GM23338 (cell line): ENCODE measurements around the gene AMDHD1.

Source experiments
- EZH2 ChIP-seq: fragments of 200-600 bp; sonication (generic); IDR thresholded peaks from one replicate; pipeline ENCODE4 v1.8.0; 2017; ENCODE audit warnings: antibody characterized with exemption, mild to moderate bottlenecking, low read depth; ENCODE audit not compliant: unreplicated experiment
- EZH2phosphoT487 ChIP-seq: fragments of 200-600 bp; sonication (generic); IDR thresholded peaks from one replicate; pipeline ENCODE4 v1.8.1; 2018; ENCODE audit warnings: antibody characterized with exemption; ENCODE audit not compliant: unreplicated experiment
- POLR2AphosphoS5 ChIP-seq: IDR thresholded peaks from 2 replicates; pipeline ENCODE4 v1.6.1; 2016; ENCODE audit warnings: antibody characterized with exemption, low read depth
- ZNF114 ChIP-seq: fragments of 250-450 bp; sonication (Bioruptor Pico); IDR thresholded peaks from 2 replicates; pipeline ENCODE4 v1.5.0; 2020; ENCODE audit warnings: mild to moderate bottlenecking, moderate library complexity
- TF ChIP-seq, protein P1 (sequence below), 2 experiments: fragments of 200-600 bp in 1 of 2; sonication (generic) in 1 of 2; conservative IDR thresholded peaks; 2 replicates each; pipeline versions ENCODE4 v1.5.1 to v1.6.1; 2016 to 2017; ENCODE audit warnings: antibody characterized with exemption in 2 of 2, low read depth in 2 of 2, mild to moderate bottlenecking in 2 of 2, moderate library complexity in 1 of 2
- TF ChIP-seq, protein P2 (sequence below): IDR thresholded peaks from one replicate; pipeline ENCODE4 v1.6.1; 2018; ENCODE audit warnings: antibody characterized with exemption; ENCODE audit not compliant: unreplicated experiment
- TF ChIP-seq, protein P3 (sequence below): IDR thresholded peaks from 2 replicates; pipeline ENCODE4 v1.6.1; 2016; ENCODE audit warnings: antibody characterized with exemption

DNA sequence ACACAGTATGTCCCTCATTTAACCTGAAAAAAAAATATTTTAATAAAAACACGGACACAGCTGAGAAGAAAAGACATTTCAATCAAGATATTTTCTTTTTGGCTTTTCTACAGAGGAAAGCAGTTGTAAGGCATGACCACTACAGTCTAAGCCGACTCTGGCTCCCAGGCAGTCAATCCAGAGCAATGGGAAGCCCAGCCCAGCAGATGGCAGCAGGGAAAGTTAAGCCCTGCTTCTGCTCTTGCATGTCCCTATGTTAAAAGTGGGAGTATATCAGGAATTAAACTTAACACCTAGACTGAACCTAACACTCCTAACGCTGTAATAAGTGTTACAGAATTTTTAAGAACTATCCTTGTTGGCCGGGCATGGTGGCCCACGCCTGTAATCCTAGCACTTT is 72.5 kb downstream of the AMDHD1 start:
- TF ChIP-seq, protein P1, sequence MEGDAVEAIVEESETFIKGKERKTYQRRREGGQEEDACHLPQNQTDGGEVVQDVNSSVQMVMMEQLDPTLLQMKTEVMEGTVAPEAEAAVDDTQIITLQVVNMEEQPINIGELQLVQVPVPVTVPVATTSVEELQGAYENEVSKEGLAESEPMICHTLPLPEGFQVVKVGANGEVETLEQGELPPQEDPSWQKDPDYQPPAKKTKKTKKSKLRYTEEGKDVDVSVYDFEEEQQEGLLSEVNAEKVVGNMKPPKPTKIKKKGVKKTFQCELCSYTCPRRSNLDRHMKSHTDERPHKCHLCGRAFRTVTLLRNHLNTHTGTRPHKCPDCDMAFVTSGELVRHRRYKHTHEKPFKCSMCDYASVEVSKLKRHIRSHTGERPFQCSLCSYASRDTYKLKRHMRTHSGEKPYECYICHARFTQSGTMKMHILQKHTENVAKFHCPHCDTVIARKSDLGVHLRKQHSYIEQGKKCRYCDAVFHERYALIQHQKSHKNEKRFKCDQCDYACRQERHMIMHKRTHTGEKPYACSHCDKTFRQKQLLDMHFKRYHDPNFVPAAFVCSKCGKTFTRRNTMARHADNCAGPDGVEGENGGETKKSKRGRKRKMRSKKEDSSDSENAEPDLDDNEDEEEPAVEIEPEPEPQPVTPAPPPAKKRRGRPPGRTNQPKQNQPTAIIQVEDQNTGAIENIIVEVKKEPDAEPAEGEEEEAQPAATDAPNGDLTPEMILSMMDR (conservative IDR thresholded peaks at IDR 0.05; ENCODE audit: low read depth in 2 of 2): peak; percentile 48 to 63
- TF ChIP-seq, protein P2, sequence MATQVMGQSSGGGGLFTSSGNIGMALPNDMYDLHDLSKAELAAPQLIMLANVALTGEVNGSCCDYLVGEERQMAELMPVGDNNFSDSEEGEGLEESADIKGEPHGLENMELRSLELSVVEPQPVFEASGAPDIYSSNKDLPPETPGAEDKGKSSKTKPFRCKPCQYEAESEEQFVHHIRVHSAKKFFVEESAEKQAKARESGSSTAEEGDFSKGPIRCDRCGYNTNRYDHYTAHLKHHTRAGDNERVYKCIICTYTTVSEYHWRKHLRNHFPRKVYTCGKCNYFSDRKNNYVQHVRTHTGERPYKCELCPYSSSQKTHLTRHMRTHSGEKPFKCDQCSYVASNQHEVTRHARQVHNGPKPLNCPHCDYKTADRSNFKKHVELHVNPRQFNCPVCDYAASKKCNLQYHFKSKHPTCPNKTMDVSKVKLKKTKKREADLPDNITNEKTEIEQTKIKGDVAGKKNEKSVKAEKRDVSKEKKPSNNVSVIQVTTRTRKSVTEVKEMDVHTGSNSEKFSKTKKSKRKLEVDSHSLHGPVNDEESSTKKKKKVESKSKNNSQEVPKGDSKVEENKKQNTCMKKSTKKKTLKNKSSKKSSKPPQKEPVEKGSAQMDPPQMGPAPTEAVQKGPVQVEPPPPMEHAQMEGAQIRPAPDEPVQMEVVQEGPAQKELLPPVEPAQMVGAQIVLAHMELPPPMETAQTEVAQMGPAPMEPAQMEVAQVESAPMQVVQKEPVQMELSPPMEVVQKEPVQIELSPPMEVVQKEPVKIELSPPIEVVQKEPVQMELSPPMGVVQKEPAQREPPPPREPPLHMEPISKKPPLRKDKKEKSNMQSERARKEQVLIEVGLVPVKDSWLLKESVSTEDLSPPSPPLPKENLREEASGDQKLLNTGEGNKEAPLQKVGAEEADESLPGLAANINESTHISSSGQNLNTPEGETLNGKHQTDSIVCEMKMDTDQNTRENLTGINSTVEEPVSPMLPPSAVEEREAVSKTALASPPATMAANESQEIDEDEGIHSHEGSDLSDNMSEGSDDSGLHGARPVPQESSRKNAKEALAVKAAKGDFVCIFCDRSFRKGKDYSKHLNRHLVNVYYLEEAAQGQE: no peak
- TF ChIP-seq EZH2phosphoT487 (no peak), POLR2AphosphoS5 (no peak), EZH2 (no peak), ZNF114 (CRISPR knock-in tag) (no peak)
- TF ChIP-seq, protein P3, sequence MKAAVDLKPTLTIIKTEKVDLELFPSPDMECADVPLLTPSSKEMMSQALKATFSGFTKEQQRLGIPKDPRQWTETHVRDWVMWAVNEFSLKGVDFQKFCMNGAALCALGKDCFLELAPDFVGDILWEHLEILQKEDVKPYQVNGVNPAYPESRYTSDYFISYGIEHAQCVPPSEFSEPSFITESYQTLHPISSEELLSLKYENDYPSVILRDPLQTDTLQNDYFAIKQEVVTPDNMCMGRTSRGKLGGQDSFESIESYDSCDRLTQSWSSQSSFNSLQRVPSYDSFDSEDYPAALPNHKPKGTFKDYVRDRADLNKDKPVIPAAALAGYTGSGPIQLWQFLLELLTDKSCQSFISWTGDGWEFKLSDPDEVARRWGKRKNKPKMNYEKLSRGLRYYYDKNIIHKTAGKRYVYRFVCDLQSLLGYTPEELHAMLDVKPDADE: no peak
